Measurements from ENCODE around the gene BEND6. TPM values are rescaled to one million over a fixed set of nuclear protein-coding genes. Genes with fewer than 3 reads are reported as not detected.
A peak's percentile ranks its signal among the peaks of the same experiment; 100 is the strongest.

BEND6 gene
- total and polyA plus RNA-seq, 3 donors from 2014 or later = 0.87 to 1.4 (median 1.0) TPM

- H3K9me3 ChIP-seq = no peaks in the 10 kb centered on the region
- H3K36me3 ChIP-seq (ENCODE audit: low read depth, missing control alignments) = no peaks in the 10 kb centered on the region
- no peak overlapping the region for H3K27ac ChIP-seq
- H3K27me3 ChIP-seq = no peaks in the 10 kb centered on the region
- WGBS, 2 donors = 30 to 60% methylated on average over 3 of the region's 3 CpGs
- no peak for DNase-seq
- intact Hi-C loops (cut with DNase I; ENCODE audit: low total_unique reads) = no loop called here
- no peak overlapping the region for H3K4me3 ChIP-seq
- TF ChIP-seq POLR2A (IDR thresholded peaks at IDR 0.05) (no peak), CTCF (IDR thresholded peaks at IDR 0.05) (no peak)
- H3K4me1 ChIP-seq = no peaks in the 10 kb centered on the region
Measured at GRCh38 chr6:57017069-57017468, 62.2 kb downstream of the BEND6 start.

GRCh38 chr6:57017841-57018240, 62.9 kb downstream of the BEND6 start:
- H3K27ac ChIP-seq = no peak overlapping the region
- intact Hi-C loops (cut with DNase I; ENCODE audit: low total_unique reads) = no loop called here
- no peaks in the 10 kb centered on the region for H3K27me3 ChIP-seq
- H3K9me3 ChIP-seq = no peaks in the 10 kb centered on the region
- no peak for DNase-seq
- no peaks in the 10 kb centered on the region for H3K4me1 ChIP-seq
- TF ChIP-seq CTCF (IDR thresholded peaks at IDR 0.05) = no peak
- no peak for TF ChIP-seq POLR2A (IDR thresholded peaks at IDR 0.05)
- no peaks in the 10 kb centered on the region for H3K36me3 ChIP-seq (ENCODE audit: low read depth, missing control alignments)
- H3K4me3 ChIP-seq = no peak overlapping the region
- 96 to 97% methylated on average over 1 of the region's 1 CpG for WGBS, 2 donors

- Histone ChIP-seq H3K4me3 (no peak overlapping the region), H3K27ac (no peak overlapping the region), H3K27me3 (no peaks in the 10 kb centered on the region), H3K36me3 (ENCODE audit: low read depth, missing control alignments) (no peaks in the 10 kb centered on the region), H3K4me1 (no peaks in the 10 kb centered on the region), H3K9me3 (no peaks in the 10 kb centered on the region)
- intact Hi-C loops (cut with DNase I; ENCODE audit: low total_unique reads) = no loop called here
- DNase-seq = no peak
- WGBS, 2 donors = 80 to 86% methylated on average over 4 of the region's 4 CpGs
- no peak for TF ChIP-seq POLR2A (IDR thresholded peaks at IDR 0.05)
- no peak for TF ChIP-seq CTCF (IDR thresholded peaks at IDR 0.05)
Measured at GRCh38 chr6:57019434-57019833, 64.5 kb downstream of the BEND6 start.

GRCh38 chr6:57021086-57021720, 66.3 kb downstream of the BEND6 start:
- TF ChIP-seq POLR2A (IDR thresholded peaks at IDR 0.05) (no peak), CTCF (IDR thresholded peaks at IDR 0.05) (peak; percentile 11 to 55 (median 28))
- Histone ChIP-seq H3K27me3 (no peaks in the 10 kb centered on the region), H3K4me3 (no peak overlapping the region), H3K27ac (no peak overlapping the region), H3K36me3 (ENCODE audit: low read depth, missing control alignments) (no peaks in the 10 kb centered on the region), H3K4me1 (no peaks in the 10 kb centered on the region), H3K9me3 (no peaks in the 10 kb centered on the region)
- intact Hi-C loops (cut with DNase I; ENCODE audit: low total_unique reads) = no loop called here
- 21 to 50% methylated on average over 1 of the region's 1 CpG for WGBS, 2 donors
- DNase-seq = no peak

GRCh38 chr6:57024321-57024720, 69.4 kb downstream of the BEND6 start:
- Histone ChIP-seq H3K4me1 (no peaks in the 10 kb centered on the region), H3K27ac (no peak overlapping the region), H3K36me3 (ENCODE audit: low read depth, missing control alignments) (no peaks in the 10 kb centered on the region), H3K9me3 (no peaks in the 10 kb centered on the region), H3K27me3 (no peaks in the 10 kb centered on the region), H3K4me3 (no peak overlapping the region)
- intact Hi-C loops (cut with DNase I; ENCODE audit: low total_unique reads) = no loop called here
- no peak for DNase-seq
- TF ChIP-seq CTCF (IDR thresholded peaks at IDR 0.05) (no peak), POLR2A (IDR thresholded peaks at IDR 0.05) (no peak)
- WGBS, 2 donors = 71 to 83% methylated on average over 2 of the region's 2 CpGs

Measured in testis (tissue), 3 donors.